ENCODE measurements around the gene LRBA. TPM values are rescaled to one million over a fixed set of nuclear protein-coding genes. Genes with fewer than 3 reads are reported as not detected.

Gene LRBA
- total and polyA plus RNA-seq, 2 of the 4 experiments (the other 2 are of a cell fraction), result 10.2 to 51.6 TPM

DNA sequence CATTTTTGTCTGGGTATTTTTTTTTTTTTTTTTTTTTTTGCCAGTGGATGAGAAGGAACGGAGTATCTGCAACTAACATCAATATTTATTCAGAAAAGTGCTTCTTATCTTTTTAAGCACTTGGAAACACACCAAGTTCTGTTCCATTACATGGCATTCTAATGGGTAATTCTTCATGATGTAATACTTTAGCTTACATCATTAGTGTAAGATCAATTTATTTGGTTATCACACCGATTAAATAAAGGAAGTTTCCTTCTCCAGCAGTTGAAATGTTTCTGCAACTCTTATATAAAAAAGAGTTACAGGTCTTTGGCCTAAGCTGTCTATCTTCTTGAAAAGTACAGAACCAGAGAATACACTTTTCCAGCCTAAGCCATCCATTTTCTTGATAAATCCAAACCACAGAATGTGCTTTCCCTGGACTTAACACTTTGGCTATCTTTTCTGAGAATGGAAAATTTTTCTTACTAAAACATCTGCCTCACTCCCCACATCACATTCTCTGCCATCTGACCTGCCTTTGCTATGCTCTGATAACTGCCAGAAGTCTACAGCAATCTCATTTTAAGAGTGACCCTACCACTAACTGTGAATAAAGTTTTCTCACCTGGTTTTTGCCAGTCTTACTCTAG is 625.1 kb downstream of the LRBA start:
- Histone ChIP-seq H3K23ac (ENCODE audit: low read depth, low read length) (no peak overlapping the region), H3K9ac (ENCODE audit: low read depth, low read length) (no peak overlapping the region), H4K20me1 (ENCODE audit: insufficient read depth, low read length) (no peaks in the 10 kb centered on the region), H2BK15ac (ENCODE audit: low read depth, low read length) (no peak overlapping the region), H2BK20ac (ENCODE audit: low read depth, low read length) (no peak overlapping the region), H2AFZ (replicated peaks; ENCODE audit: low read length, poor library complexity) (no peak overlapping the region), H2BK120ac (ENCODE audit: low read depth, low read length) (no peak overlapping the region), H3K27me3 (ENCODE audit: control insufficient read depth, insufficient read depth, low read length) (no peaks in the 10 kb centered on the region), H2AK9ac (replicated peaks; ENCODE audit: low read depth, low read length, poor library complexity) (no peak overlapping the region), H2BK5ac (ENCODE audit: low read depth, low read length, poor library complexity, severe bottlenecking) (no peak overlapping the region), H3K4me3 (ENCODE audit: insufficient read depth, low read depth, low read length) (no peak overlapping the region), H3K4ac (ENCODE audit: low read depth, low read length) (no peak overlapping the region), H3K9me3 (ENCODE audit: control insufficient read depth, insufficient read depth, low read length) (no peaks in the 10 kb centered on the region), H3K36me3 (ENCODE audit: control insufficient read depth, insufficient read depth, low read length) (no peaks in the 10 kb centered on the region), H2AK5ac (ENCODE audit: low read depth, low read length) (no peak overlapping the region), H3K18ac (ENCODE audit: low read depth, low read length) (no peak overlapping the region), H3K4me2 (ENCODE audit: low read depth, low read length) (no peak overlapping the region), H3K56ac (ENCODE audit: extremely low read depth, insufficient read depth, low read length) (no peak overlapping the region), H3K9me1 (ENCODE audit: insufficient read depth, low read length) (peaks cover 2% of the 10 kb centered on the region; the same call in 1 of the 2 replicates), H3K14ac (replicated peaks; ENCODE audit: low read depth, low read length) (no peak overlapping the region), H4K91ac (ENCODE audit: insufficient read depth, low read depth, low read length) (no peak overlapping the region), H4K8ac (ENCODE audit: low read depth in 2 of 2, low read length in 2 of 2) (no peak overlapping the region), H3K79me1 (ENCODE audit: low read depth in 1 of 2, low read length in 2 of 2) (no peaks in the 10 kb centered on the region), H4K5ac (ENCODE audit: low read depth, low read length) (no peak overlapping the region), H3K4me1 (ENCODE audit: control insufficient read depth, insufficient read depth, low read length) (peaks cover 2% of the 10 kb centered on the region; the same call in 1 of the 2 replicates), H3K27ac (ENCODE audit: insufficient read depth, low read length) (no peak overlapping the region)
- TF ChIP-seq MAZ (IDR thresholded peaks at IDR 0.05; ENCODE audit: borderline replicate concordance, low read depth, low read length) (no peak), NFE2L2 (IDR thresholded peaks at IDR 0.05; ENCODE audit: low read depth, low read length) (no peak), CHD1 (IDR thresholded peaks at IDR 0.05; ENCODE audit: low read depth, low read length) (no peak), CEBPB (IDR thresholded peaks at IDR 0.05; ENCODE audit: low read depth, low read length) (no peak), MXI1 (IDR thresholded peaks at IDR 0.05; ENCODE audit: borderline replicate concordance, low read depth, low read length) (no peak), RFX5 (IDR thresholded peaks at IDR 0.05; ENCODE audit: low read depth, low read length) (no peak), BHLHE40 (IDR thresholded peaks at IDR 0.05; ENCODE audit: low read depth, low read length) (no peak), RCOR1 (IDR thresholded peaks at IDR 0.05; ENCODE audit: insufficient replicate concordance, low read length) (no peak), FOS (IDR thresholded peaks at IDR 0.05; ENCODE audit: low read depth, low read length) (no peak), POLR2A (IDR thresholded peaks at IDR 0.05; ENCODE audit: low read depth, low read length) (no peak), RAD21 (IDR thresholded peaks at IDR 0.05; ENCODE audit: low read length) (no peak), MAFK (IDR thresholded peaks at IDR 0.05; ENCODE audit: low read depth, low read length) (no peak), SMC3 (IDR thresholded peaks at IDR 0.05; ENCODE audit: low read depth, low read length) (no peak)
- TF ChIP-seq, protein P1, sequence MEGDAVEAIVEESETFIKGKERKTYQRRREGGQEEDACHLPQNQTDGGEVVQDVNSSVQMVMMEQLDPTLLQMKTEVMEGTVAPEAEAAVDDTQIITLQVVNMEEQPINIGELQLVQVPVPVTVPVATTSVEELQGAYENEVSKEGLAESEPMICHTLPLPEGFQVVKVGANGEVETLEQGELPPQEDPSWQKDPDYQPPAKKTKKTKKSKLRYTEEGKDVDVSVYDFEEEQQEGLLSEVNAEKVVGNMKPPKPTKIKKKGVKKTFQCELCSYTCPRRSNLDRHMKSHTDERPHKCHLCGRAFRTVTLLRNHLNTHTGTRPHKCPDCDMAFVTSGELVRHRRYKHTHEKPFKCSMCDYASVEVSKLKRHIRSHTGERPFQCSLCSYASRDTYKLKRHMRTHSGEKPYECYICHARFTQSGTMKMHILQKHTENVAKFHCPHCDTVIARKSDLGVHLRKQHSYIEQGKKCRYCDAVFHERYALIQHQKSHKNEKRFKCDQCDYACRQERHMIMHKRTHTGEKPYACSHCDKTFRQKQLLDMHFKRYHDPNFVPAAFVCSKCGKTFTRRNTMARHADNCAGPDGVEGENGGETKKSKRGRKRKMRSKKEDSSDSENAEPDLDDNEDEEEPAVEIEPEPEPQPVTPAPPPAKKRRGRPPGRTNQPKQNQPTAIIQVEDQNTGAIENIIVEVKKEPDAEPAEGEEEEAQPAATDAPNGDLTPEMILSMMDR (conservative IDR thresholded peaks at IDR 0.05; ENCODE audit: low read depth, low read length), result no peak
- TF ChIP-seq, protein P2, sequence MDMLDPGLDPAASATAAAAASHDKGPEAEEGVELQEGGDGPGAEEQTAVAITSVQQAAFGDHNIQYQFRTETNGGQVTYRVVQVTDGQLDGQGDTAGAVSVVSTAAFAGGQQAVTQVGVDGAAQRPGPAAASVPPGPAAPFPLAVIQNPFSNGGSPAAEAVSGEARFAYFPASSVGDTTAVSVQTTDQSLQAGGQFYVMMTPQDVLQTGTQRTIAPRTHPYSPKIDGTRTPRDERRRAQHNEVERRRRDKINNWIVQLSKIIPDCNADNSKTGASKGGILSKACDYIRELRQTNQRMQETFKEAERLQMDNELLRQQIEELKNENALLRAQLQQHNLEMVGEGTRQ (IDR thresholded peaks at IDR 0.05; ENCODE audit: low read depth, low read length), result no peak
- TF ChIP-seq, protein P3, sequence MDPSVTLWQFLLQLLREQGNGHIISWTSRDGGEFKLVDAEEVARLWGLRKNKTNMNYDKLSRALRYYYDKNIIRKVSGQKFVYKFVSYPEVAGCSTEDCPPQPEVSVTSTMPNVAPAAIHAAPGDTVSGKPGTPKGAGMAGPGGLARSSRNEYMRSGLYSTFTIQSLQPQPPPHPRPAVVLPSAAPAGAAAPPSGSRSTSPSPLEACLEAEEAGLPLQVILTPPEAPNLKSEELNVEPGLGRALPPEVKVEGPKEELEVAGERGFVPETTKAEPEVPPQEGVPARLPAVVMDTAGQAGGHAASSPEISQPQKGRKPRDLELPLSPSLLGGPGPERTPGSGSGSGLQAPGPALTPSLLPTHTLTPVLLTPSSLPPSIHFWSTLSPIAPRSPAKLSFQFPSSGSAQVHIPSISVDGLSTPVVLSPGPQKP (IDR thresholded peaks at IDR 0.05; ENCODE audit: borderline replicate concordance, low read depth, low read length), result no peak
- ChIA-PET CTCF (no interaction called here), POLR2A (ENCODE audit: unreplicated experiment) (no interaction called here)
- intact Hi-C loops (cut with micrococcal nuclease), result loop anchor here (5.0 kb wide), 1 partner anchor 192 kb away; the partner anchor contains the start of gene MAB21L2
- ATAC-seq (ENCODE audit: low read depth) (no peak), DNase-seq (peak; percentile 30)
- BruUV-seq (replicated peaks), result no TSS peak
- in situ Hi-C loops (cut with MboI; ENCODE audit: low sequenced_read_pairs), result no loop called here
- dilution Hi-C loops (cut with HindIII; ENCODE audit: low sequenced_read_pairs, unreplicated experiment), result no loop called here
- WGBS, 2 experiments (ENCODE audit: extremely low coverage in 2 of 2, insufficient read length in 1 of 2), result no CpG with 5 or more reads among the region's 2 CpGs
